ENCODE measurements around the gene PTBP3. TPM values are rescaled to one million over a fixed set of nuclear protein-coding genes. Genes with fewer than 3 reads are reported as not detected.

PTBP3 gene
- polyA plus RNA-seq, 1 experiment, result 34.8 TPM

DNA sequence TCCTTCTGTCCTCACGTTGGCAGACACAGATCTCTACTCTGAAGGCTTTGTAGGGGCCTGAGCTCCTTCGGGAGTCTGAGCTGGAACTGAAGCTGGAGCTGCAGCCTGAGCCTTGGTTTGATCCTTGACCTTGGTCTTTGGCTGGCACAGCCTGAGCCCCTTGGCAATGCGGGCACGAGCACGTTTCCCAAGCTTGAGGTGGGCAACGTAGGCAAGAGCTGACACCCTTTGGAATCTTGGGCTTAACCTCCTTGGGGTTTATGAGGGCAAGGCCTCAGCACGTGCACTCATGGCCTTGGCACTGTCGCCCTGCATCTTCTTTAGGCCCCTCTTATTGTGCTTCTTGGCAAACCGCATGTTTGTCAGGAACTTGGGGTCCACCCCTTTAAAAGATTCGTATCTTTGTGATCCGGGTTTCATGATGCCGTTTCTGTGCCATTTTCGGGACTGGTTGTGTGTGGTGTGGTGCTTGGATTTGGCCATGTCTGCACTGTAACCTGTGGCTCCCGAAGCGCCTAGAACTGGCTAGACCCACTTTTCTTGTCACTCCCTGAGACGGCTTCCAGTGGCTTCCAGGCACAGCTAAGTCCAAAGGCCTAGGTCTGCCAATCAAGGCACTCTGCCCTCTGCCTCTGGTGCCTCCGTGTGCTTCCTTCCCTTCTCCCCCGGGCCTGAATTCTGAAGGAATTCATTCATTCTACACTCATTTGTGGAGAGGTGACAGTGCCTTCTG, 159.8 kb downstream of the PTBP3 start:
- no peaks in the 10 kb centered on the region for H3K27me3 ChIP-seq (ENCODE audit: control insufficient read depth, insufficient read depth, low read length)
- H3K9me3 ChIP-seq (ENCODE audit: control insufficient read depth, insufficient read depth, low read length), result no peaks in the 10 kb centered on the region
- ChIA-PET POLR2A (interaction anchor here (0.9 kb wide), 1 partner anchor 99 kb away, joined by 4 read pairs; no protein-coding TSS in a partner anchor), CTCF (interaction anchor here (1.2 to 1.4 kb wide), 2 partner anchors 10 to 76 kb away, joined by 3 read pairs; no protein-coding TSS in a partner anchor)
- DNase-seq (ENCODE audit: low read depth, low spot score), result no peak
- no peak for TF ChIP-seq CTCF (IDR thresholded peaks at IDR 0.05; ENCODE audit: low read depth, low read length)
- H3K27ac ChIP-seq (ENCODE audit: low read depth, low read length), result no peak overlapping the region
- H3K4me3 ChIP-seq (ENCODE audit: low read depth, low read length), result no peak overlapping the region; the same call in 1 of the 2 replicates

GRCh38 chr9:112170968-112171367, 162.5 kb downstream of the PTBP3 start:
- Histone ChIP-seq H3K4me3 (ENCODE audit: low read depth, low read length) (no peak overlapping the region), H3K27me3 (ENCODE audit: control insufficient read depth, insufficient read depth, low read length) (no peaks in the 10 kb centered on the region), H3K9me3 (ENCODE audit: control insufficient read depth, insufficient read depth, low read length) (no peaks in the 10 kb centered on the region), H3K27ac (ENCODE audit: low read depth, low read length) (no peak overlapping the region)
- ChIA-PET CTCF (no interaction called here), POLR2A (no interaction called here)
- DNase-seq (ENCODE audit: low read depth, low spot score), result no peak
- no peak for TF ChIP-seq CTCF (IDR thresholded peaks at IDR 0.05; ENCODE audit: low read depth, low read length)

- H3K27me3 ChIP-seq (ENCODE audit: control insufficient read depth, insufficient read depth, low read length), result no peaks in the 10 kb centered on the region
- CTCF ChIA-PET, result no interaction called here
- POLR2A ChIA-PET, result no interaction called here
Observed at GRCh38 chr9:112170235-112170634, 163.2 kb downstream of the PTBP3 start.

DNA sequence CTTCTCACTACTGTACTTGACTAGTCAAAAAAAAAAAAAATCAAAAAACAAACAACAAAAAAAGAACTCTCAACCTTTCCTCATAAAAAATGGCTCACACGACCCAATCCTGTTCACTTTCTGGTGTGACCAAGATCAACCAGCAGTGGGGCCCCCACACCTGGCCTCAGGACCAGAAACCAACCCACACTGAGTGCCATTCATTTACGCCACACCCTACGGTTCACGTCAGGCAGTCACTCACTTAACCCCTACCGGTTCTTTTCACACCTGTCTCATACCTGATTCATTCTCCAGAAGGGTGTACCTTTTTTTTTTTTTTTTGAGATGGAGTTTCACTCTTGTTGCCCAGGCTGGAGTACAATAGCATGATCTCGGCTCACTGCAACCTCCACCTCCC, 164.1 kb downstream of the PTBP3 start:
- no peak for TF ChIP-seq CTCF (IDR thresholded peaks at IDR 0.05; ENCODE audit: low read depth, low read length)
- no peak for DNase-seq (ENCODE audit: low read depth, low spot score)
- no peak overlapping the region for H3K4me3 ChIP-seq (ENCODE audit: low read depth, low read length)
- no peaks in the 10 kb centered on the region for H3K9me3 ChIP-seq (ENCODE audit: control insufficient read depth, insufficient read depth, low read length)
- no peak overlapping the region for H3K27ac ChIP-seq (ENCODE audit: low read depth, low read length)
- no peaks in the 10 kb centered on the region for H3K27me3 ChIP-seq (ENCODE audit: control insufficient read depth, insufficient read depth, low read length)
- POLR2A ChIA-PET, result no interaction called here
- CTCF ChIA-PET, result no interaction called here

More at GRCh38 chr9:112170235-112170634, 163.2 kb downstream of the PTBP3 start:
- TF ChIP-seq CTCF (IDR thresholded peaks at IDR 0.05; ENCODE audit: low read depth, low read length), result no peak
- no peak overlapping the region for H3K27ac ChIP-seq (ENCODE audit: low read depth, low read length)
- H3K9me3 ChIP-seq (ENCODE audit: control insufficient read depth, insufficient read depth, low read length), result no peaks in the 10 kb centered on the region
- H3K4me3 ChIP-seq (ENCODE audit: low read depth, low read length), result no peak overlapping the region
- no peak for DNase-seq (ENCODE audit: low read depth, low spot score)

DNA sequence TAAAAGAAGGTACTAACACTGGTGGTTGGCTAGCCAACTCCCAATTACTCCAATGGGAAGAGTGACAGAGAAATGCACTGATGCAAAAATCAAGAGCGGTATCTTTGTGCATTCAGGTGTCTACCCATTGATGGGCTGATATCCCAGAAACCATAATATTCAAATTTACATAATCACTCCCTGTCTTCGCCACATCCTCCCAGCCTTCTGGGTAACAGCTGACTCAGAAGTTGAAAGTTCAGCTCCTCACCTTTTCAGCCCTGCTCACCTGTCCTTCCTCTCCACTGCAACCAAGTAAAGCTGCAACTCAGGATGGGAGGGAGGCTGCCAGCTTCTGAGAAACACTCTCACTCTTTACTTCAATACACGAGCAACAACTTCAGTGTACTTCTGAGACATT, 165.2 kb downstream of the PTBP3 start:
- no peaks in the 10 kb centered on the region for H3K9me3 ChIP-seq (ENCODE audit: control insufficient read depth, insufficient read depth, low read length)
- no peak overlapping the region for H3K4me3 ChIP-seq (ENCODE audit: low read depth, low read length)
- H3K27me3 ChIP-seq (ENCODE audit: control insufficient read depth, insufficient read depth, low read length), result no peaks in the 10 kb centered on the region
- H3K27ac ChIP-seq (ENCODE audit: low read depth, low read length), result no peak overlapping the region
- no peak for TF ChIP-seq CTCF (IDR thresholded peaks at IDR 0.05; ENCODE audit: low read depth, low read length)
- no peak for DNase-seq (ENCODE audit: low read depth, low spot score)
- CTCF ChIA-PET, result no interaction called here
- POLR2A ChIA-PET, result no interaction called here

Small RNA genes within 50 kb of the gene (small RNA-seq; reads per million reads assigned to genes)
- not detected for gene RF00019 (ENCODE audit: insufficient read length, low read depth)
- gene RN7SL430P (ENCODE audit: insufficient read length, low read depth), result not detected
- gene RN7SL57P (ENCODE audit: insufficient read length, low read depth), result not detected
- not detected for gene RNA5SP295 (ENCODE audit: insufficient read length, low read depth)

Other genes with a start within 250 kb of the PTBP3 start
- 22.8 and 24.2 TPM in 2 replicates for gene SUSD1, start 158.3 kb downstream of the PTBP3 start, polyA plus RNA-seq (2011; rRNA removed)
- 35.7 and 47.0 TPM in 2 replicates for gene HSDL2, start 46.5 kb upstream of the PTBP3 start, polyA plus RNA-seq (2011; rRNA removed)
- 0.88 and 1.1 TPM in 2 replicates for gene KIAA1958, start 153.2 kb upstream of the PTBP3 start, polyA plus RNA-seq (2011; rRNA removed)